RWPE2 (cell line): ENCODE results near the gene SPAAR.

Experiments
- ATAC-seq: fragments of 200-7000 bp; cut with Tn5 transposase; 3 replicates; pipeline ENCODE4 v1.9.1; 2021; ENCODE audit warnings: low read depth
- DNase-seq: peaks from one replicate; pipeline ENCODE4 v3.0.0-alpha.2; 2020; ENCODE audit warnings: low spot score
- H3K27ac ChIP-seq: fragments of 450-650 bp; 2 replicates; pipeline ENCODE4 v1.5.1; 2017; ENCODE audit warnings: mild to moderate bottlenecking; ENCODE audit not compliant: poor library complexity, severe bottlenecking
- H3K27me3 ChIP-seq: fragments of 250-450 bp; sonication (Bioruptor Pico); 2 replicates; pipeline ENCODE4 v1.5.1; 2021; ENCODE audit warnings: mild to moderate bottlenecking, moderate library complexity; ENCODE audit not compliant: insufficient read depth, poor library complexity, severe bottlenecking
- H3K36me3 ChIP-seq: fragments of 250-450 bp; sonication (Bioruptor Pico); 2 replicates; pipeline ENCODE4 v1.5.1; 2020; ENCODE audit warnings: low read depth, mild to moderate bottlenecking, moderate library complexity
- H3K4me1 ChIP-seq: fragments of 250-450 bp; sonication (Bioruptor Pico); 2 replicates; pipeline ENCODE4 v1.5.1; 2021; ENCODE audit warnings: mild to moderate bottlenecking, moderate library complexity; ENCODE audit not compliant: insufficient read depth, poor library complexity, severe bottlenecking
- H3K4me3 ChIP-seq: fragments of 250-450 bp; sonication (Bioruptor Pico); 2 replicates; pipeline ENCODE4 v1.5.1; 2021; ENCODE audit warnings: mild to moderate bottlenecking, moderate library complexity; ENCODE audit not compliant: severe bottlenecking
- H3K9me3 ChIP-seq: fragments of 250-450 bp; sonication (Bioruptor Pico); 2 replicates; pipeline ENCODE4 v1.5.1; 2021; ENCODE audit warnings: mild to moderate bottlenecking, moderate library complexity; ENCODE audit not compliant: severe bottlenecking
- TF ChIP-seq, protein P1 (sequence below): fragments of 450-650 bp; IDR thresholded peaks from one replicate; pipeline ENCODE4 v1.5.1; 2017; ENCODE audit warnings: mild to moderate bottlenecking, moderate library complexity; ENCODE audit not compliant: poor library complexity, severe bottlenecking

The SPAAR gene

DNA sequence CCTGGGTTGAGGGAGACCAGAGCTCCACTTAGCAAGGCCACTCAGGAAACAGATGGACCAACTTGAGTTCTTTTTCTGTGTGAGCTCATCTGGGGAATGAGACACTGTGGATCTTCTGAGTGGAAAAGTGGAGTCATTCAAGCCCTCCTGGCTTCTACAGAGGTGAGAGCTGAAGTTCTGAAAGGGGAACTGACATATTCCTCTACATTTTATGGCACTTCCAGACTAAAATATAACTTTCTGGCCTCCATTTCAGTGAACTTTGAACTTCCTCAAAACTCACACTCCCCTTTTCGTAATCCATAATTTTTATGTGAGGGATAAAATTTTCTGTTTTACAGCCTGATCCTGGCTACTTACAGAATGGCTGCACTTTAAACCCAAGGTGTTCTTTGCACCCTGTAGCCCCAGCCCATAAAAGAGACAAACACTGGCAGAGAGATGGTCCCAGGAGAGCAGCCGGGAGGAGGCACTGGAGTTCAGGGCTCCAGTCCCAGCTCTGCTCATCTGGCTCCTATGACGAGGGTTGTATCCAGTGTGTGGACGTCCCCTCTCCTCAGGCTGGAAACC lies 10.8 kb downstream of the SPAAR start:
- Histone ChIP-seq H3K36me3 (no peaks in the 10 kb centered on the region), H3K4me3 (no peak overlapping the region), H3K4me1 (peaks cover 15% of the 10 kb centered on the region), H3K27me3 (no peaks in the 10 kb centered on the region), H3K9me3 (no peaks in the 10 kb centered on the region), H3K27ac (no peak overlapping the region)
- no peak for ATAC-seq
- no peak for DNase-seq
- TF ChIP-seq, protein P1, sequence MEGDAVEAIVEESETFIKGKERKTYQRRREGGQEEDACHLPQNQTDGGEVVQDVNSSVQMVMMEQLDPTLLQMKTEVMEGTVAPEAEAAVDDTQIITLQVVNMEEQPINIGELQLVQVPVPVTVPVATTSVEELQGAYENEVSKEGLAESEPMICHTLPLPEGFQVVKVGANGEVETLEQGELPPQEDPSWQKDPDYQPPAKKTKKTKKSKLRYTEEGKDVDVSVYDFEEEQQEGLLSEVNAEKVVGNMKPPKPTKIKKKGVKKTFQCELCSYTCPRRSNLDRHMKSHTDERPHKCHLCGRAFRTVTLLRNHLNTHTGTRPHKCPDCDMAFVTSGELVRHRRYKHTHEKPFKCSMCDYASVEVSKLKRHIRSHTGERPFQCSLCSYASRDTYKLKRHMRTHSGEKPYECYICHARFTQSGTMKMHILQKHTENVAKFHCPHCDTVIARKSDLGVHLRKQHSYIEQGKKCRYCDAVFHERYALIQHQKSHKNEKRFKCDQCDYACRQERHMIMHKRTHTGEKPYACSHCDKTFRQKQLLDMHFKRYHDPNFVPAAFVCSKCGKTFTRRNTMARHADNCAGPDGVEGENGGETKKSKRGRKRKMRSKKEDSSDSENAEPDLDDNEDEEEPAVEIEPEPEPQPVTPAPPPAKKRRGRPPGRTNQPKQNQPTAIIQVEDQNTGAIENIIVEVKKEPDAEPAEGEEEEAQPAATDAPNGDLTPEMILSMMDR, result no peak

DNA sequence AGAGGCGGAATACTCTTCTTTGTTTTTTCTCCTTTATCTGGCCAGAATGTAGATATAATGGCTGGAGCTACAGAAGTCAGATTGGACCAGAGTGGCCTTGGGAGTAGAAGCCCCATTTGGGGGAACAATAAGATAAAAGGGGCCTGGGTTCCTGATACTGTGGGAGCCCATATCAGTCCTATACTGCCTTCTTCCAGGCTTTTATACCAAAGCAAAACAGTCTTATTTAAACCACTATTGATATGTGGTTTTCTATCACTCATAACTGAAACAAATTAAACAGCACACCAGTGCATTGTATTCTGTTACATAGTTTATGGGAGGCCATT lies 14.3 kb downstream of the SPAAR start:
- TF ChIP-seq, protein P1, result no peak
- no peak overlapping the region for H3K4me3 ChIP-seq
- H3K9me3 ChIP-seq, result no peaks in the 10 kb centered on the region
- peaks cover 15% of the 10 kb centered on the region for H3K4me1 ChIP-seq
- H3K27me3 ChIP-seq, result no peaks in the 10 kb centered on the region
- no peaks in the 10 kb centered on the region for H3K36me3 ChIP-seq
- no peak for ATAC-seq
- H3K27ac ChIP-seq, result peak overlapping the region; percentile 84
- DNase-seq, result no peak

DNA sequence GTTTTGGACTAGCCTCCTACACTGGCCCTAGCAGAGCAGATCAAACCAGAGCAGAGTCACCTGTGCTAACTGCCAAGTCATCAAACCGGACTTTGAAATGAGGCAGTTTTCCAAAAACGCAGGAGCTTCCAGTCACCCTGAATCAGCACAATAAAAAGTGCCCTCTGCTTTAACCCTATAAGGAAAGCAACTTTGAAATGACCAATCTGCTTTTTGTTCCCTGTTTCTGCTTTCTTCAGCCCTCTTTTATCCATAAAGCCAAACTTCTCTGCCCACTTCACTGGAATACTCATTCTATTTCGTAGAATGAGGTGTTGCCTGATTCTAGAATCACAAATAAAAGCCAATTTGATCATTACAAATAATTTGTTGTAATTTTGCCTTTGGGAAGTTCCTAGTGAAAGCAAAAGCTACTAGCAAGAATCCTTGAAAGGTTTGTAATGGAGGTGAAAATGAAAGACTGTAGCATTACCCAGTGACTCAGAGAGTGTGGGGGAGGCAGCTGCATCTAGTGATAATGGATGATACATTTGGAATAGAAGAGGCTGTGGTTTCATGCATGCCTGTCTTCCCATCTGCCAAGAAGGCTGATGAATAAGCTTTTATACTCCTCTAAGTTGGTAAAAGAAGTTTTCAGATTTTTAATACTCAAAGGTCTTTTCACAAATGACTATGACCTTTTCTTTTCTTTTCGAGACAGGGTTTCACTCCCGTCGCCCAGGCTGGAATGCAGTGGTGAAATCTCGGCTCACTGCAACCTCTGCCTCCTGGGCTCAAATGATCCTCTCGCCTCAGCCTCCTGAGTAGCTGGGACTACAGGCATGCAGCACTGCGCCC lies 14.9 kb downstream of the SPAAR start:
- peak; percentile 71 for DNase-seq
- peak overlapping the region; percentile 84 for H3K27ac ChIP-seq
- no peak overlapping the region for H3K4me3 ChIP-seq
- peak; percentile 97 for ATAC-seq
- H3K36me3 ChIP-seq, result no peaks in the 10 kb centered on the region
- H3K4me1 ChIP-seq, result peaks cover 15% of the 10 kb centered on the region
- TF ChIP-seq, protein P1, result no peak
- H3K9me3 ChIP-seq, result no peaks in the 10 kb centered on the region
- H3K27me3 ChIP-seq, result no peaks in the 10 kb centered on the region

DNA sequence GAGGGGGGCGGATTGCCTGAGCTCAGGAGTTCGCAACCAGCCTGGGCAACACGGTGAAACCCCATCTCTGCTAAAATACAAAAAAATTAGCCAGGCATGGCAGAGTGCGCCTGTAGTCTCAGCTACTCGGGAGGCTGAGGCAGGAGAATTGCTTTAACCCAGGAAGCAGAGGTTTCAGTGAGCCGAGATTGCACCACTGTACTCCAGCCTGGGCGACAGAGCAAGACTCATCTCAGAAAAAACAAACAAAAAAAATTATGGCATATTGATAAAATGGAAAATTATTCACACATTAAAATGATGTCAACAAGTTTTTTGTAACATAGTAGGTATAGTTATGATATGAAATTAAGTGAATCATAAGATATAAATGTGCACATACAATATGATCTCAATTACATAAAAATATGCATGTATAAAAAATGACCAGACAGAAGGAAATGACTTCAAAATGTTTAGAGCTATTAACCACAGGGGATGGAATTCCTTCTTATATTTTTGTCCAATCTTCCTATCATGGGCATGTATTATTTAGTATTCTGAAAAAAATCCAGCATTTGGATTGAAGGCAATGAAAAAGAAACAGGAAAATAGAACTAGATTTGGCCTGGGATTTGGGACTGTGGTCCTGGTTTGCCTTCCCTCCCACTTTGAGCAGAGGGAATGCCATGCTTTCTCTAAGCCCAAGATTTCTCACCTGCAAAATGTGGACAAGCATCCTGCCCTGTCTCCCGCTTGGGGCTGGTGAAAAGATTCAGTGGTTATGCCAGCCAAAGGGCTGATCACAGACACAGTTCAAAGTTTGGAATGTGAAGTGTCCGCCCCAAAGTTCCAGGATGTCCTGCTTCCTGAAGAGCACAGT lies 19.5 kb downstream of the SPAAR start:
- Histone ChIP-seq H3K27ac (no peak overlapping the region), H3K4me3 (no peak overlapping the region)
- no peak for DNase-seq

More for the DNA sequence above, 19.5 kb downstream of the SPAAR start:
- H3K36me3 ChIP-seq, result no peaks in the 10 kb centered on the region
- H3K27me3 ChIP-seq, result no peaks in the 10 kb centered on the region
- peaks cover 8% of the 10 kb centered on the region for H3K4me1 ChIP-seq
- H3K9me3 ChIP-seq, result no peaks in the 10 kb centered on the region
- no peak for ATAC-seq
- TF ChIP-seq, protein P1, result no peak
